OCI-LY3 (cell line): Measurements from ENCODE around the gene HERC2.
"Not testable (repeated sequence)": the region's sequence is repeated elsewhere in the genome, so short reads cannot be mapped to it uniquely, and the experiment has no call there.

Experiments used
- H2AFZ ChIP-seq: fragments of 200-600, 300-600 bp; shearing (Covaris generic); 2 replicates; pipeline ENCODE4 v1.6.0; 2014; ENCODE audit warnings: antibody characterized with exemption, low read depth, low read length
- H3K27ac ChIP-seq: fragments of 200-600, 300-600 bp; sonication (generic); 2 replicates; pipeline ENCODE4 v1.5.1; 2014; ENCODE audit warnings: mild to moderate bottlenecking, low read length, moderate library complexity, mixed read lengths
- H3K27me3 ChIP-seq: fragments of 200-600, 300-600 bp; sonication (generic); 2 replicates; pipeline ENCODE4 v1.6.1; 2014; ENCODE audit warnings: low read depth, low read length, mixed read lengths
- H3K36me3 ChIP-seq: fragments of 200-600, 300-600 bp; sonication (generic); replicated peaks from 2 replicates; pipeline ENCODE3; 2014; ENCODE audit warnings: low read depth, low read length, mixed read lengths
- H3K4me1 ChIP-seq: fragments of 300-600, 200-600 bp; sonication (generic); 2 replicates; pipeline ENCODE4 v1.6.1; 2014; ENCODE audit warnings: low read length, mixed read lengths
- H3K4me2 ChIP-seq: fragments of 200-600, 300-600 bp; sonication (generic); 2 replicates; pipeline ENCODE4 v1.6.1; 2014; ENCODE audit warnings: low read length, mixed read lengths
- H3K4me3 ChIP-seq: fragments of 300-600, 200-600 bp; sonication (generic); 2 replicates; pipeline ENCODE4 v1.5.1; 2014; ENCODE audit warnings: antibody characterized with exemption, mild to moderate bottlenecking, low read length, moderate library complexity
- H3K79me2 ChIP-seq: fragments of 300-600, 200-600 bp; shearing (Covaris generic); 2 replicates; pipeline ENCODE4 v1.6.1; 2014; ENCODE audit warnings: mild to moderate bottlenecking, low read length, mixed read lengths
- H3K9ac ChIP-seq: fragments of 300-600, 200-600 bp; shearing (Covaris generic); 2 replicates; pipeline ENCODE4 v1.6.0; 2014; ENCODE audit warnings: mild to moderate bottlenecking, low read length, moderate library complexity
- H3K9me3 ChIP-seq: fragments of 200-600, 300-600 bp; shearing (Covaris generic); 2 replicates; pipeline ENCODE4 v1.6.1; 2014; ENCODE audit warnings: low read length, mixed read lengths; ENCODE audit not compliant: insufficient read depth
- H4K20me1 ChIP-seq: fragments of 200-600, 300-600 bp; sonication (generic); 2 replicates; pipeline ENCODE4 v1.6.1; 2016; ENCODE audit warnings: low read length, mixed read lengths; ENCODE audit not compliant: insufficient read depth
- EZH2phosphoT487 ChIP-seq: fragments of 200-600 bp; shearing (Covaris generic); IDR thresholded peaks from 2 replicates; pipeline ENCODE4 v1.6.1; 2018; ENCODE audit warnings: antibody characterized with exemption, mixed run types, low read depth
- TF ChIP-seq, protein P1 (sequence below): fragments of 200-600, 300-600 bp; sonication (generic); IDR thresholded peaks from 2 replicates; pipeline ENCODE4 v1.5.1; 2014; ENCODE audit warnings: antibody characterized with exemption, low read length, low read depth

HERC2 gene

DNA sequence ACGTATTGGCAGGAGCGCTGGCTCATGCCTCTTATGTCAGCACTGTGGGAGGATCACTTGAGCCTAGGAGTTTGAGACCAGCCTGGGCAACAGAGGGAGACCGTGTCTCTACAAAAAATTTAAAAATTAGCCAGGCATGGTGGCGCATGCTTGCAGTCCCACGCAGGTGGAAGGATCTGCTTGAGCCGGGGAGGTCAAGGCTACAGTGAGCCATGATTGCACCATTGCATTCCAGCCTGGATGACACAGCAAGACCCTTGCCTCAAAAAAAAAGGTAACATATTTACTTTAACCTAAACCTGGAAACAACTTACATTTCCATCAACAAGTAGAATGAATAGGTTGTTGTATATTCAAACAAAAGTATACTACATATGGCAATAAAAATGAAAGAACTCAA, 78.1 kb downstream of the HERC2 start:
- Histone ChIP-seq H3K4me2 (no peak overlapping the region), H3K4me3 (no peak overlapping the region), H3K36me3 (peaks cover 29% of the 10 kb centered on the region), H3K79me2 (no peaks in the 10 kb centered on the region), H3K9me3 (no peaks in the 10 kb centered on the region), H3K4me1 (peaks cover 2% of the 10 kb centered on the region; the same call in 1 of the 2 replicates), H3K9ac (no peak overlapping the region), H3K27me3 (no peaks in the 10 kb centered on the region), H4K20me1 (no peaks in the 10 kb centered on the region), H3K27ac (no peak overlapping the region), H2AFZ (no peak overlapping the region)
- TF ChIP-seq EZH2phosphoT487 = no peak
- TF ChIP-seq, protein P1, sequence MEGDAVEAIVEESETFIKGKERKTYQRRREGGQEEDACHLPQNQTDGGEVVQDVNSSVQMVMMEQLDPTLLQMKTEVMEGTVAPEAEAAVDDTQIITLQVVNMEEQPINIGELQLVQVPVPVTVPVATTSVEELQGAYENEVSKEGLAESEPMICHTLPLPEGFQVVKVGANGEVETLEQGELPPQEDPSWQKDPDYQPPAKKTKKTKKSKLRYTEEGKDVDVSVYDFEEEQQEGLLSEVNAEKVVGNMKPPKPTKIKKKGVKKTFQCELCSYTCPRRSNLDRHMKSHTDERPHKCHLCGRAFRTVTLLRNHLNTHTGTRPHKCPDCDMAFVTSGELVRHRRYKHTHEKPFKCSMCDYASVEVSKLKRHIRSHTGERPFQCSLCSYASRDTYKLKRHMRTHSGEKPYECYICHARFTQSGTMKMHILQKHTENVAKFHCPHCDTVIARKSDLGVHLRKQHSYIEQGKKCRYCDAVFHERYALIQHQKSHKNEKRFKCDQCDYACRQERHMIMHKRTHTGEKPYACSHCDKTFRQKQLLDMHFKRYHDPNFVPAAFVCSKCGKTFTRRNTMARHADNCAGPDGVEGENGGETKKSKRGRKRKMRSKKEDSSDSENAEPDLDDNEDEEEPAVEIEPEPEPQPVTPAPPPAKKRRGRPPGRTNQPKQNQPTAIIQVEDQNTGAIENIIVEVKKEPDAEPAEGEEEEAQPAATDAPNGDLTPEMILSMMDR = no peak

DNA sequence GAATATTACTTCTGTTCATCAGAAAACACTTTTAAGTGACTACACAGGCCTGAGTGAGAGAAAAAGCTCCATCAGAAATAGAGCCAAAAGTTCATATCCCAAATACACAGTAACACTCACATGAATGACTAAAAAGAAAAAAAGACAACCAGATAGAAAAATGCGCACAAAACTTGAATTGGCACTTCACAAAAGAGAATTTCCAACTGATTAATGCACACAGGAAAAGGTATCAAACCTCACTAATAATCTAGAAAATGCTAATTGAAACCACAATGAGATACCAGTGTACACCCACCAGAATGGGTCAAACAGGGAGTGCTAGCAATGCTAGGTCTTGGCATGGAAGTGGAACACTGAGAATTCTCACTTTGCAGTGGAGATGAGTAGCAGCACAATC, 78.6 kb downstream of the HERC2 start:
- TF ChIP-seq EZH2phosphoT487 = no peak
- TF ChIP-seq, protein P1 = no peak
- Histone ChIP-seq H3K9me3 (no peaks in the 10 kb centered on the region), H3K79me2 (no peaks in the 10 kb centered on the region), H3K27ac (no peak overlapping the region), H3K4me2 (no peak overlapping the region), H3K4me3 (no peak overlapping the region), H3K27me3 (no peaks in the 10 kb centered on the region), H3K4me1 (peaks cover 6% of the 10 kb centered on the region; the same call in 1 of the 2 replicates), H4K20me1 (no peaks in the 10 kb centered on the region), H3K9ac (no peak overlapping the region), H2AFZ (no peak overlapping the region), H3K36me3 (peaks cover 27% of the 10 kb centered on the region)

DNA sequence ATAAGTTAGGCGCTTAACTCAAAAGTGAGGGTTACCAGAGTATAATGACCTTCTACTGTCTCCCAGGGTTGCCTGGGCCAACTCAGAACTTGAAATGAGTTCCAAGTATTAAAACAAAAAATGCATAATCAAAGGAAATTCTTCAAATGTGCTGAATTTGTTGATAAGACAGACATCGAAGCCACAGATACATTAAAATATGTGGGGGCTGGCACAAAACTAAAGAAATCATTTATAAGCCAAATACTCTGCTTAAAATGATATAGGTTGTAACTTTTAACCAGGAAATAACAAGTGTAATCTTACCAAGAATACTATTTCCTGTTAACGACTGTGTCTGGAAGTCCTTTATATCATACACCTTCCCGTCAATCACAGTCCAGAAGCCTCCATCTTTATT, 83.7 kb downstream of the HERC2 start:
- not testable (repeated sequence) for H2AFZ ChIP-seq

DNA sequence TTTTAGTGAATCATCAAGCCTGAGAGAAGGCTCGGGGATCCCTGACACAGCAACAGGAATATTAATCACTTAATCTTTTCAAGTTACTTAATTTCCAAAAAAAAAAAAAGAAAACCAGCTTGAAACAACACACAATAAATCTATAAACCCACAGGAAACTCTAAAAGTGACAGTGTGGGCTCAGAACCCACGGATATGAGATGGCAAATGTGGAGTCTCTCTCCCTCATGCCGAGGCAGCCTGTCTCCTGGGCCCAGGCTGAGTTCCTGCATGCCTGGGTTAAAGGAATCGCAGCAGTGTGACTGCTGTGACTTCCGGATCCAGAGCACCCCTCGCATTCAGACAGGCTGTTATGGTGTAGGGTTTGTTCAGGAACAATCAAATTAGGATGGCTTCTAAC, 90.2 kb downstream of the HERC2 start:
- H3K4me3 ChIP-seq, H2AFZ ChIP-seq, H3K36me3 ChIP-seq, H3K4me2 ChIP-seq, H3K9me3 ChIP-seq, H3K27me3 ChIP-seq, H3K79me2 ChIP-seq, H4K20me1 ChIP-seq, H3K4me1 ChIP-seq, H3K9ac ChIP-seq, H3K27ac ChIP-seq: not testable (repeated sequence)

More for the DNA sequence above, 83.7 kb downstream of the HERC2 start:
- H3K36me3 ChIP-seq = peaks cover 11% of the 10 kb centered on the region
- not testable (repeated sequence) for H3K27me3 ChIP-seq, H3K9me3 ChIP-seq, H3K4me3 ChIP-seq, H3K79me2 ChIP-seq, H3K4me1 ChIP-seq, H3K27ac ChIP-seq, H3K9ac ChIP-seq, H3K4me2 ChIP-seq, H4K20me1 ChIP-seq

DNA sequence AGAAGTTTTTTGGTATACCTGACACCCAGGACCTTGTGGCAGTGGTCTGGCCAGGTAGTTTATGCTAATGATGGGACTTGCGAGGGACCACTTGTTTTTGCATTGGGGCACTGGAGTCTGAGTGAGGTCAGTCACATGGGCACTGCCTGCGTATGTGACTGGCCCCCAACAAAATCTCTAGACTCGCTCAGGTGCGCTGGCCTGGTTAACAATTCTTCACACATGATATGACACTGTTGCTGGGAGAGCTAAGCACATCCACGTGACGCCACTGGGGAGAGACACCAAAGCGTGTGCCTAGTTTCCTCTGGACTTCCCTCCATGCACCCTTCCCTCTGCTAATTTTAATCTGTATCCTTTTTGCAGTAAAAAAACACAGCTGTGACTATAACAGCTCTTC, 90.6 kb downstream of the HERC2 start:
- not testable (repeated sequence) for H3K27ac ChIP-seq, H2AFZ ChIP-seq, H3K36me3 ChIP-seq, H3K9ac ChIP-seq, H4K20me1 ChIP-seq, H3K4me2 ChIP-seq, H3K4me1 ChIP-seq, H3K9me3 ChIP-seq, H3K27me3 ChIP-seq, H3K4me3 ChIP-seq, H3K79me2 ChIP-seq

DNA sequence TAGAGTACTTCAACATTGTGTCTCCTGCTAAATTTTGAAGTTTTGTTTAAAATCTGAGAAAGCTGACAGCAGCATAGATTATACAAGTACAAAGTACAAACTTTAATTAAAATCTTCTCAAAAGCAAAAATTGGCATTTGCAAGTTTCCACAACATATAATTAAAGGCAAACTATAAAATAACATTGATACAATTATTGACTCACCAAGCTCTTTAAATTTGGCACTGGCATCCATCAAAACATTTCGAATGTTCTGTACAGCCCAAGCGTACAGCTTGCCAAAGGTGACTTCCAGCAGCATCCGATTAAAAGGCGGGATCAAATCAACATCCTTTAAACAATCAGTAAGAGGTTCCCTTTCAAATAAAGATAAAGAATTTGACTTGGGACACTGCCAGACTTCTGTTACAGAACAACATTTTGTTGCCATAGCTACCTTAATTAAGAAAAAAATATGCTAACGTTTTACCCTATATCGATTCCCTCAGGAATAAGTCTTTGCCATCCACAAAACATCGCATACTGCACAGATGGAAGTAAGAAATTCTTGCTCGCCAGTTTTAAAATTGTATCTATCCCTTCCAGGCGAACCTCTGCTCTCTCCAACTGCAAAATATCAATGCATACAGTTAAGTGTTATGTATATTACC, 92.9 kb downstream of the HERC2 start:
- not testable (repeated sequence) for H3K9ac ChIP-seq, H3K4me3 ChIP-seq, H4K20me1 ChIP-seq, H3K27ac ChIP-seq, H3K27me3 ChIP-seq, H3K36me3 ChIP-seq, H3K79me2 ChIP-seq, H3K4me1 ChIP-seq, H3K4me2 ChIP-seq, H3K9me3 ChIP-seq, H2AFZ ChIP-seq
